HG03064 (cell line): ENCODE measurements around the gene SDK1.
A peak's percentile ranks its signal among the peaks of the same experiment; 100 is the strongest.

Experiments used
- ATAC-seq: cut with Tn5 transposase; IDR thresholded peaks from one replicate; pipeline ENCODE4 v1.9.1; 2021; ENCODE audit warnings: low read depth; ENCODE audit not compliant: unreplicated experiment

Gene SDK1

DNA sequence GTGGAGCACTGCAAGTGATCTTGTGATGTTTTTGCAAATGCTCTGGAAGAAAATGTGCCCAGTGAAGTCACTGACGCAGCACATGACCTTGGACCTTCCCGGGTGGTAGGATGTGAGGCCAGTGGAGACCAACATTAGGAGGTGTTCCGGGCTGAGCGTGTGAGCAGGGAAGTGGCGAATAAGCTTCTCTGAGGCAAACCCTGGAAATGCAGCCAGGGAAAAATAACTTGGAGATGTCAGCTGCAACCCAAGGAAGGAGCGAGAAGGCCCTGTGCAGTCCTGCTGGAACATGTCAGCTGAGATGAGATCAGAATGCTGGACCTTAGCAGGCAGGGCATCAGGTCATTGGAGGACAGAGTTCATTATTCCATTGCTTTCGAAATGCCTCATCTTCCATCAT lies 18.6 kb upstream of the SDK1 start:
- ATAC-seq = no peak

DNA sequence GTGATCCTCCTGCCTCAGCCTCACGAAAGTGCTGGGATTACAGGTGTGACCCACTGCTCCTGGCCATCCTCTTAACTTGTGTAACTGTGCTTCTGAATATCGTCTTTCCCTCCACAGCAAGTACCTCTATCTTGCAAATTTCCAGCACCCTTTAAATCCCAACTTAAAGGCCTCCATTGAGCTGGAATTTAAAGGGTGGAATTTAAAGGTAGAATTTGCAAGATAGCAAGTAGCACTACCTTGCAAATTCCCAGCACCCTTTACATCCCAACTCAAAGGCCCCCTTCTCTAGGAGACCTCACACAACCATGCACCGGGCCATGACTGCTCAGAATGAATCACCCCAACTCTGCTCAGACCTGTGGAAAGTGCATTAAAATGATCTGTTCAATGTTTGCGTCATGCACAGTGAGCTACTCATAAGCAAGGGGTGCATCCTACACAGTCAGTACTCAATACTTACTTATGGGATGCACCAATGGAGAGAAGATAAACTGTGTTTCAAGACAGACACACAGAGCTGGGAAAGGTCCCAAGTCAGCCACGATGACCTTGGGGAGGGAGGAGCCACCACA lies 17.8 kb upstream of the SDK1 start:
- ATAC-seq = no peak

DNA sequence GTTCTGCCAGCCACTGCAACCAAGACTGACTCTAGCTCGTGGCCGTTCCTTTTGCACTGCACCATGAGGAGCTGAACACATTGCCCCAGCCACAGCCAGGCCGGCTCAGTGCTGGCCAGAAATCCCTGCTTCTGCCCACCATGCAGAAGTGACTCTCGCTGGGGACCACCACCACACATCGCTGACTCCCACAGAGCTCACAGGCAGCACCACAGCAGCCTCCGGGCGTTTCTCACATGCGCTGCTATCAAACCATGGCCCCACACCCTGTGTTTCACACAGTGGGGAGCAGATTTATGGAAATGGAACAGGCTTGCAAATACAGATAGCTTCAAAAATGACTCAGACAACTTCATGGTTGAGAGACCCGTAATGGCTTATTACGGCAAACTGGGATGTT lies 15.4 kb upstream of the SDK1 start:
- no peak for ATAC-seq

DNA sequence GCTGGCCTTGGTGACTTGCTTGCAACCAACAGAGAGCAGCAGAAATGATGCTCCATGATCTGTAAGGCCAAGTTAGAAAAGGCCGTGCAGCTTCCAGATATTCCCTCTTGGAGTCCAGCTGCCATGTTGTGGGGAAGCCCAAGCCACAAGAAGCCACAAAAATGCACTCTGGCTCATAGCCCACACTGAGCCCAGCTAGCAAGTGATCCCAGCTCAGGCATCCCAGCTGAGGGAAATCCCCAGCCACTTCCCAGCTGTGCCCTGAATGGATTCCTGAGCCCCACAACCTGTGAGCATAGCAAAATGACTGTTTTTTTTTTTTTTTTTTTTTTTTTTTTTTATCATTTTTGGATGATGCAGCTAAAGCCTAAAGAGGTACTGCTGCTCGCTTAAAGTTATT lies 11.1 kb upstream of the SDK1 start:
- no peak for ATAC-seq

GRCh38 chr7:3292694-3293093 lies 8.4 kb upstream of the SDK1 start:
- ATAC-seq = no peak

- ATAC-seq = no peak
These were observed 6.5 kb upstream of the SDK1 start for GRCh38 chr7:3294432-3295100.

GRCh38 chr7:3297105-3297819 lies 3.8 kb upstream of the SDK1 start:
- no peak for ATAC-seq

DNA sequence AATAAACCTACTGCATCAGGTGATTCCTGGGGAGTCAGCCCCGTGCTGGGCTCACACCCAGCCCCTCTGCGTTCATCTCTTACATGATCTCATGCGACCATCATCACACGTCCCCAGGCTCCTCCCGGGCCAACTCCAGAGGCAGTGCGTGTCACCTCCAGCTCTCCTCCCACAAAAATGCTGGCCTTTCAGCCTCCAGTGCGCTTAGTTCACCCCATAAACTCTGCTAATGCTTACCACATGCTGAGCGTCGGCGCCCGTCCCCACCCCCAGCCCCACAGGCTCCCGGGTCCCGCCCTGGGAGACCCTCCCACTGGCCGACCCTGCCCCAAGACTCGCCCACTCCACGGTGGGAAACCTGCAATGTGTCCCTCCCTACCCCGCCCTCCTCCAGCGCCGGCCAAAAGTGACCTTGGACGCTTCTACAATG lies 816 bp upstream of the SDK1 start:
- ATAC-seq = no peak

DNA sequence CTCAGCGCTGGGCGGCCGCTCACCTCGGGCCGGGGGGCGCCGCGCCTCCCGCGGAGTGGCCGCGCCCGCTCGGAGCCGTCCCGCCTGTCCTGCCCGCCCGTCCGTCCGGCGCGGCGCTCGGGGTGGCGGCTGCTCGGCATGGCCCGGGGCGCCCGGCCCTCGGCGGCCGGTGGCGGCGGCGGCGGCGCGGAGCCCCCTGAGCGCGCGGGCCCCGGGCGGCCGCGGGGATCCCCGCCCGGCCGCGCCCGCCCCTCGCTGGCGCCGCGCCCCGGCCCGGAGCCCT lies 338 bp downstream of the SDK1 start:
- peak; percentile 17 for ATAC-seq

DNA sequence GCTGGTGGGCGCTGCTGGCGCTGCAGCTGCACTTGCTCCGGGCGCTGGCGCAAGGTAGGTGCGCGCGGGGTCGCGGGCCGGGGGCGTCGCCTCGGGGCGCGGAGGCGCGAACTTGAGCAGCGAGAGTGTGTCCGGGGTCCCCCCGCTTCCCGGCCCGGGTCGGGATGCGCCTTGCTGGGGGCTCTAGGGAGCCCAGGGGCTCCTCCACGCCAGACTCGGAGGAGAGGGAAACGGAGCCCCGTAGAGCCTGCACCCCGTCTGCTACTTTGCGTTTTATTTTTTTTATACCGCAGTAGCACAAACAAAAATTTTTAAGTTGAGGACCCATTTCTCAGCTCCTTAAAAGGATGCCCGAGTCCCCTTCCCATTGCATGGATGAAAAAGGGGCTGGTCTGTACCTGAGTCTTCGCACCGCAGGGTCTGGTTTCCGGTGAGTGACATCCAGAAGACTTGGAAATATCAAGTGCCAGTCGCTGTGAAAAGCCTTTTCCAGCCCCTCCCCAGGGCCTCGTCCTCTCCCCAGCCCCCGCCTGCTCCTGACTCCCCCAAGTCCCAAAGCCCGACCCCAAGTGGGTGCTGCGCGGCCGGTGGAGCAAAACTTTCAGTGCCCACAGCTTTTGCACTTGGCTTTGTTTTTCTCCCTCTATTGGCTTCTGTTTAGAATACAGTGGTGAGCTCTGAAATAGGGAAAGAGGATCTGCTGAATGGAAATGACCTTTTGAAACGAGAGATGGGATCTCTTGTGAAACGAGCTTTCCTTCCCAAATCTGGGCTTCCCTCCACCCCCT lies 973 bp downstream of the SDK1 start:
- ATAC-seq = no peak

DNA sequence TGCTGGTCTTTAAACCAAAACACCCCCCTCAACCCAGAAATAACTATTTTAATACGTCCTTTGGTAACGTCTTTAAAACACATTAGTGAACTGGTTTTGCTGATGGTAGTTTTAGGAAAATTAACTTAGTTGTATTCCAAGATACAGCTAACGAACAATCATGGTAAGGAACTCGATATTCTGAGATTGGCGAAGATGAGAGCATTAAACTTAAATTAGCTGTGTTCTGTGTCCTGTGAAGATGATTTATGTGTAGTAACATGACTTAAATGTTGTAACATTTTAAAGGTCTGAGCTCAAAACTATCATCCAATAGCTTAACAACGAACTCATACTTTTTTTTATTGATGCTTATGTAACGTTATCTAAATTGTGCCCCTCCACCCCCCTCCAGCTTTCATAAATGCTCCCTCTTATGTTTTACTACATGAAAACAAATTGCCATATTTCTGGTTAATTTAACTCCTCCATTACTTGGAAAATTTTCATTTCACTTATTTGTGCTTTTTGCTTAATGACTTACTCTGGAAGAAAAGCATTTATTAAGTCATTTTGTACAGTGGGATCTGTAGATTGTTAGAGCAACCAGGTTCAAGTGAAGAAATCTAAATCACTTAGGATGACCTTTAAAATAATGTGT lies 1.7 kb downstream of the SDK1 start:
- no peak for ATAC-seq

- no peak for ATAC-seq
These were observed 3.1 kb downstream of the SDK1 start for GRCh38 chr7:3304131-3304530.

DNA sequence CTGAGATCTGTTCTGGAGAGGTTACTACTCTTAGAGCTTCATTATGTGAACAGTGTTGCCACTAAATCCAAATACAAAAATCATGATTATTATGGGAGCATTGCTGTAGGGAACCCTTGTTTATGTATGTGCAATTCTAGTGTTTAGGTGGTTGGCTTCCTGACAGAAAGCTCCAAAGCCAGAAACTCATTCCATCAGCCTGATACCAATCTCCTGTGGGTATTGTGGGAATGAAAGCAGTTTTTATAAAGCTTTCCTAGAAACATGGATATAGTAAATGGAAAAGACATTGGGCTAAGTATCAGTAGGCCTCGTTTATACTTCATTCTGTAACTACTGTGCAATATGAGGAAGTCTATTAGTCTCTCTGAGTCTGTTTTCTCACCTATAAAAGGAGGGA lies 6.4 kb downstream of the SDK1 start:
- ATAC-seq = no peak

DNA sequence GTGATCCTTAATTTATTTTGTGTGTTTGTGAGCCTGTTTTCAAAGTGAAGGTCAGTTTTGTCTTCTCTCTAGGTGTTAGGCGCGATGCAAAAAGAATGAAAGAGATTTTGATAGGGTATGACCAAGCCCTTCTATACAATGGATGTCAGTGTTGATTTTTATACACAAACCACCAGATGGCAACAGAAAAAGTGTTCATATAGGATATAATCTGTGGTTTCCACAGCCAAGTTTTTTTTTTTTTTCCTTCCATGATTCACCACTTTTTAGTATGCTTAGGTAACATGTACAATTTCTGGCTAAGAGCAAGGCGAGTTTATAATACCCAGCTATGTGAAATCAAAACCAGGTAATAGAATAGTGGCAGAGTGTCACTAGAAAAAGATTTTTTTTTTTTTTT lies 8.1 kb downstream of the SDK1 start:
- no peak for ATAC-seq

DNA sequence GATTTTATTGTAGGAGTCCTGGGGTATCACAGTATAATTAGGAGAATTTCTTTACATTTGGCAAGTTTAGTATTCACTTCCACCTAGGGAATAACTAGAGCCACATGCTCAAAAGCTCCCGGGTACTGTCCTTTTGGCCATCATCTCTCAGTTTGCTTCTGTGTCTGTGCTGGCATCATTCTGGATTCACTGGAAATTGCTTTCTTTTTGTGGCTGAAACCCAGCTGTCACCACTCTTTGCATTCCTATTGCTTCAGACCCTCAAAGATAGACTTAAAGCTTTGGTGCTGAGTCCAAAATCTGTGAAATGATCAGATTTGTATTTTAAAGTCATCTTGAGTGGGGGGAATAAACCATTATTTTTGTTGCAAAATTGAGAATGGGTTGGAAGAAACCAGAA lies 8.9 kb downstream of the SDK1 start:
- no peak for ATAC-seq

GRCh38 chr7:3310884-3311283 lies 9.8 kb downstream of the SDK1 start:
- ATAC-seq = no peak

- no peak for ATAC-seq
These were observed 11.5 kb downstream of the SDK1 start for GRCh38 chr7:3312583-3312982.

GRCh38 chr7:3318874-3319273 lies 17.8 kb downstream of the SDK1 start:
- no peak for ATAC-seq

DNA sequence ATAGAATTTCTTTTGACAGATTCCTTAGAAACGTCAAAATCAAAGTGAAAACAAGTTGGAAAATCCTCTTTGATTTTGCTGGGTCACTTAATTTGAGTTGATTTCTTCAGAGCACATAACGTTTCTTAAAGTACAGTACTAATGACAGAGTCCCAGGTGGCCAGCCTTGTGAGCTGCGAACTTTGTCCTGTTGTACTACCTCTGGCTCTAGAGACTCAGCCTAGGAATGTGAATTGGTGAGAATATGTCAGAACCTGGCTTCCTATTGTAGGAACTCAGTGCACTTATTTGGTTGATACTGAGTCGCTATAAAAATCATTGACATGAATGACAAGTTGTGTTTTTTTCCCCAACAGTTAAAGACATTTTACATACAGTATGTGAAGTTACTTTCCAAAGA lies 20.2 kb downstream of the SDK1 start:
- ATAC-seq = no peak

DNA sequence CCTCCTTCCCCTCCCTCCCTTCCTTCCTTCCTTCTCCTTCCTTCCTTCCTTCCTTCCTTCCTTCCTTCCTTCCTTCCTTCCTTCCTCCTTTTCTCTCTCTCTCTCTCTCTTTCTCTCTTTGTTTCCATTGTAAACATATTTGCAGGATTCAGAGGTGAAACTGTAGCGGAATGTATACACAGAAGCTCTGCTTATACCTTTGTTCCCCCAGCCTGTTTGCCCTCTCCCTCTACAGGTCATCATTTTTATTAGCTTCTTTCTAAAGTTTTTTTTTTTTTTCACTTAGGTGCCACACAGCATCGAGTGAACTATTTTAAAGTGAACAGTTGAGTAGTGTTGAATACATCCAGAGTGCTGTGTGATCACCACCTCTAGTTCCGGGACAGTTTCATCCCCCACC lies 20.7 kb downstream of the SDK1 start:
- no peak for ATAC-seq

DNA sequence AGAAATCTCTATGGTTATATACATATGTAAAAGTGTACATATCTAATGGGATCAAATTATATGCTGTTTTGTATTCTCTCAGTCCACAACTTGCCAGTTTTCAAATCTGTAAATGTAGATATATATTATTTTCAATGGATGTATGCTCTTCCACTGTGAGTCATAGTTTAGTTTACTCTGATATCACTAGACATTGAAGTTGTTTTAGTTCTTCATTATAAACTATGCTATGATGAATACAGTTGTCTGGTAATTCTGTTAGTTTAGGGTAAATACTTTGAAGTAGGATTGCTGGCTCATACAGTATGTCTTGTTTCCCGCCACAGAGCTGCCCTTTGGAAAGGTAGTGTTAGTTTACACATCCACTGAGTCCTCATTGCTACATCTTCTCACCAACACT lies 25.2 kb downstream of the SDK1 start:
- no peak for ATAC-seq
